DLD1 (cell line): ENCODE measurements around the gene TPI1.
"Not testable (repeated sequence)": the region's sequence is repeated elsewhere in the genome, so short reads cannot be mapped to it uniquely, and the experiment has no call there.

Source experiments
- in situ Hi-C: cut with HindIII; loops from 2 replicates; pipeline ENCODE4 v1.10.0; 2017; ENCODE audit warnings: low sequenced_read_pairs

TPI1 gene

DNA sequence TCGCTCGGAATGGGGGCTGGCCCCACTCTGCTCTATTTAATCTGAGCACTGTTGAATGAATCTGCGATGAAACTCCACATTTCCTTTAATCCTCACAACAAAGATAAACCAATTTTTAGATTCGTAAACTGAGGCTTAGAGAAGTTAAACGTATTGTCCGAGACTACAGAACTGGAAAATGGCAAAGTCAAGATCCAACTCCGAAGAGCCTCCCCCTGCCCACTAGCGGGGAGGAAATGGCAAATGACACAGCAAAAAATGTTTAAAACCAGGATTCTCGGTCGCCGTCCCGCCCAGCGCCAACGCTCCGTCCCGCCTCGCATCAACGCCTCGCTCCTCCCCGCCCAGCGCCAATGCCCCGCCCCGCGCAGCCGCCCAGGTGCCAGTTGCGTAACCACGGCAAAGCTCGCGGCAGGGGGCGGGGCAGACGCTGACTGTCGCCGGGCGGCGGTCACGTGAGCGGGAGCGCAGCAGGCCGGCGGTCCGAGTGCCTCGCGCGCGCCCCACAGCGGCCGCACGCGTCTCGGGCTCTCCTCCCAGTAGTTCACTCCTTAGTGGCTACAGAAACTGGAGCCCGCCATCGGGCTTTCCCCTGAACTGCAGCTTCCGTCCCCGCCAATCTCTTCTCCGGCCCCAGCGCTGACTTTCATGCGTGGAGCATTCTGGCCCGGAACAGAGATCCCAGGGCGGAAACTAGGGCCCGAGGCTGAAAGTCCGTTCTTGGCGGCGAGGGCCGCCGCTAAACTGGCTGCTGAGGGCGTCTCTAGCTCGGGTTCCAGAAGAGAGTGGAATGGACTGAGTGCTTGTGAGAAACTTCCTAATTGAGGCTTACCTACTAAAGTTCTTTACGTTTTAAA is 23.7 kb downstream of the TPI1 start:
- in situ Hi-C loops, result no loop called here

DNA sequence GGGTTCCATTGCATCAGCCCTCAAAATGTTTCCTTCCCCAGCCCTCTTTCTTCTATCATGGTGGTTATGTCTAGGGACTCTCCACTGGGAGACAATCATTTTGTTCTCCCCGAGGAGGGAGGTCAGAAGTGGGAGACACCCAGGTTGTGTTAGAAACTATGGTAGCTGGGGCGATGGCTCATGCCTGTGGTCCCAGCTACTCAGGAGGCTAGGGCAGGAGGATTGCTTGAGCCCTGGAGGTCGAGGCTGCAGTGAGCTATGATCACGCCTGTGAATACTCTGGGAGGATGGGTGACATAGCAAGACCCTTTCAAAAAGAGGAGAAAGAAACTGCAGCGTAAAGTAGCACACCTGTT is 24.3 kb downstream of the TPI1 start:
- in situ Hi-C loops, result no loop called here

DNA sequence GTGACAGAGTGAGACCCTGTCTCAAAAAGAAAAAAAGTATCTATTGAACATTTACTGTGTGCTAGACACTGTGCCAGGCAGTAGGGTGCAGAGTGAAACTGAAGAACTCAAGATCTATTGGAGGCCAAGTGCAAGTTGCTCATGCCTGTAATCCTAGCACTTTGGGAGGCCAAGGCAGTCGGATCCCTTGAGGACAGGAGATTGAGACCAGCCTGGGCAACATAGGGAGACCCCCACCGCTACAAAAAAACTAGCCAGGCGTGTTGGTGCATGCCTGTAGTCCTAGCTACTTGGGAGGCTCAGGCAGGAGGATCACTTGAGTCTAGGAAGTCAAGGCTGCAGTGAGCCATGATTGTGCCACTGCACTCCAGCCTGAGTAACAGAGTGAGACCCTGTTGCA is 25.4 kb downstream of the TPI1 start:
- in situ Hi-C loops, result not testable (repeated sequence)

DNA sequence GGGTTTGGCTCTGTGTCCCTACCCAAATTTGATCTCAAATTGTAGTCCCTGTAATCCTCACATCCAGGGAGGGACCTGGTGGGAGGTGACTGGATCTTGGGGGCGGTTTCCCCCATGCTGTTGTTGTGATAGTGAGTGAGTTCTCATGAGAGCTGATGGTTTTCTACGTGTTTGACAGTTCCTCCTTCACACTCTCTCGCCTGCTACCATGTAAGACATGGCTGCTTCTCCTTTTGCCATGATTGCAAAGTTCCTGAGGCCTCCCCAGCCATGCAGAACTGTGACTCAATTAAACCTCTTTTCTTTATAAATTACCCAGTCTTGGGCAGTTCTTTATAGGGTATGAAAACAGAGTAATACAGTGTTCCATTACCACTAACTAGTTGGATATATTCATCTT is 27.0 kb downstream of the TPI1 start:
- in situ Hi-C loops, result no loop called here

DNA sequence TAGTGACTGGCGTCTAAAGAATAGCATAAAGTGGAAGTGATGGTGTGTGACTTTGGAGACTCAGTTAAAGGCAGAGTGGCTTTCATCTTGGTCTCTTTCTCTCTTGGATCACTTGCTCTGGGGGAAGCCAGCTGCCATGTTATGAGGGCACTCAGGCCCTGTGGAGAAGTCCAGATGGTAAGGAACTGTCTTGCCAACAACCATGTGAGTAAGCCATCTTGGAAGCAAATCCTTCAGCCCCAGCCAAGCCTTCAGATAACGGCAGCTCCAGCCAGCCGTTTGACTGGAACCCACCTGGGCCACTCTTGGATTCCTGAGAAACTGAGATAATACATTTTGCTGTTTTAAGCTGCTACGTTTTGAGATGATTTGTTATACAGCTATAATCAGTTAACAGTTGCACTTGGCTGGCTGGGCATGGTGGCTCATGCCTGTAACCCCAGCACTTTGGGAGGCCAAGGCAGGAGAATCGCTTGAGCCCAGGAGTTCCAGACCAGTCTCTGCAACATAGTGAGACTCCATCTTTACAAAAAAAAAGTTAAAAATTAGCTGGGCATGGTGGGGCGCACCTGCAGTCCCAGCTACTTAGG is 29.6 kb downstream of the TPI1 start:
- in situ Hi-C loops, result no loop called here

DNA sequence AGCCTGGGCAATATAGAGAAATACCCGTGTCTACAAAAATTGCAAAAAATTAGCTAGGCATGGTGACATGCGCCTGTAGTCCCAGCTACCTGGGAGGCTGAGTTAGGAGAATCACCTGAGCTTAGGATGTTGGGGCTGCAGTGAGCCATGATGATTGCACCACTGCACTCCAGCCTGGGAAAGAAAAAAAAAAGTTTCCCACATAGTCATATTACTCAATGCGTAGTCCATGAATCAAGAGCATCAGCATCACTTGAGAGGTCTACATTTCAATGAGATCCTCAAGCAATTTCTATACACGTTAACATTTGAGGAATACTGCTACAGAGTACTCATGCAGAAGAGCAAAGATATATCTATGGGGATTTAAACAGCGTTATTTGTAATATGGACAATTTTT is 32.1 kb downstream of the TPI1 start:
- in situ Hi-C loops, result no loop called here

DNA sequence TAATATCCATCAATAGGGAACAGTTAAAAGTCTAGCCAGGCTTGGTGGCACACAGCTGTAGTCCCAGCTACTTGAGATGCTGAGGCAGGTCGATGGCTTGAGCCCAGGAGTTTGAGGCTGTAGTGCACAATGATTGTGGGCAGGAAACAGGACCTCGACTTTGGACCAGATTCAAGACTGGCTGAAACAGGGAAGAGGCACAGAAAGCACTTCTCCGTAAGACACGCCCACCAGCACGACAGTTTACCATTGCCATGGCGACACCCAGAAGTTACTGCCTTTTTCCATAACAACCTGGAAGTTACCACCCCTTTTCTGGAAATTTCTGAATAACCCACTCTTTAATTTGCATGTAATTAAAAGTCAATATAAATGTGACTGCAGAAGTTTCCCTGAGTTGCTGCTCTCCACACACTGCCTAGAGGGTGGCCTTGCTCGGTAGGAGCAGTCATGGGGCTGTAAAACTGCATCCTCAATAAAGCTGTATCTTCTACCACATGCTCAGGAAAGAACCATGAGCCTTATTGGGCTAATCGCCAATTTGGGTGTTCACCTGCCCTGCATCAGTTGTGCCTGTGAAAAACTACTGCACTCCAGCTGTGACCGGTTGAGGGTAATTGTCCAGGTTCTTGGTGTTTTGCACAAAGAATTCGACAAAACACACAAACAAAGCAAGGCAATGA is 32.6 kb downstream of the TPI1 start:
- in situ Hi-C loops, result no loop called here

DNA sequence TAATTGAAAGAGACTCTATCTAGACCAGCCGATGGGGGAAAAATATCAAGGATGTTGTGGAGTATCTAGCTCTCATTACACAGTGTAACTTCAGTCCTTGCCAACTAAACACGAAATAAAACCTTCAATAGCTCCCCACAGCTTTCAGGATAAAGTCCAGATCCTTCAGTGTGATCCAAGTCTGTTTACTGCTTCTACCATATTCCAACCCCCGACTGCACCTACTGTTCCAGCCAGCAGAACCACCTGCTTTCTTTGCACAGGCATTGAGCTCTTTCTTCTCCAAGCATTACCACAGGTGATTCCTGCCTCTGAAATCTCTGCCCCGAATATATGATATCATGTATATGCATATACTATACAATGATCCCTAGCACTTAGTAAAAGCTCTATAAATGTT is 35.1 kb downstream of the TPI1 start:
- in situ Hi-C loops, result no loop called here

DNA sequence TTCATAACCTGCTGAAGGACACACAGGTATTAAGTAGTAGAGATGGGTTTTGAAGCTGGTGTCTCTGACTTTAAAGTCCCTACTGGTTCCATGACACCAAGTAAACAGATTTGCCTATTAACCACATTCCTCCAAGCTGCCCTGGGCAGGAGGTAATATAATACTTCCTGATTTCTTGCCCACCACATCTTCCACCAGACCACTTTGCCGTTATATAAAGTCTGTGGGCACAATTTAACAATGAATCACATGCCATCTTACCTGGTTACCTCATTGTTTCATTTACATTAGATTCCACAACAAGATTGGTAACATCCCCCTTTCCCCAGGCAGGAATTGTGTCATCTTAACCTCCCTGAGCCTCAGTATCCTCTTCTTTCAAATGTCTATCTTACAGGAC is 36.4 kb downstream of the TPI1 start:
- in situ Hi-C loops, result no loop called here

DNA sequence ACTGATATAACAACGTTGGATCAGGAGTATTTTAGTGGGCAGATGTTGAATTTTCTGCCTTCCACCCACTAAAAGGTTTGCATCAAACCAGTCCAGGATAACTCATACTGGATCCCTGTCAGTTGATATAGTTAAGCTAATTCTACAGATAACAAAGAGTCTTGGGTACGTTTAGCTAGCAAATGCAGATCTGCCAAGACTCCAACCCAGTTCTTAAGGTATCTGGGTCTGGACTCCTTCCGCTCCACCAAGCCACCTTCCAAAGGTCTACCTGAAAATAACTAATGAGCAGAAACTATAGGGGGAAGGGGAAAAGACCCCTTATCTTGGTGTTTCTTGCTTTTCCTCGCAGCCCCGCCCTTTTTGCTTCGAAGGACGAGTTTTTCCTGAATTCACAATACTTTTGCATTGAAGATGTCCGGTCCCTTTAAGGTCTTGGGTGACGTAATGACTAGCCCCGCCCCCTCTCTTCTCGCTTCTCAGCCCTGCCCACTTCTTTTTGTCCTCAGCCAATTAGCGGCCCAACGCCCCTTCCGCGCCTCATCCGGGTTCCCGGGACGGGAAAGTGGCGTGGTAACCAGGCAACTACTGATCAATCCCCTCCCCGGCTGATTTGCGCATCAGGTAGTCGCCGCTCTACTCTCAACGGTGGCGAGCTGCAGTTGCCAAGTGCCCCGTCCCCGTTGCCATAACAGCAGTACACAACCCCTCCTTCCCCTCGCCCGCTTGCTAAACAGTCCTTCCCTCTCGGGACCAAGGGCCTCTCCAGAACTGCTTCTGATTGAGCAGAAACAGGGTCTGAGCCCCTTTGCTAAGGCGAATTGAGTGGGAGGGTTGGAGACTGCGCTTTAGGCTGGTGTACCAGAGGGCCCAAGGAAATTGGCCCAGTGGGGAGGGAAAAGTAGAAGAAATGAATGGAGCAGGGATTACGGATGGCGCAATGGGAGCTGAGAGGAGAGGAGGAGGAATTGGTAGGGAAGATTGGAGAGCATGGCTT is 37.2 kb downstream of the TPI1 start, which contains the start of gene LRRC23:
Gene LRRC23, plus strand, starts transcription at position 543 of the 997 bp plus-strand sequence. CDS start 812 bp downstream, outside the sequence.
- in situ Hi-C loops, result no loop called here

DNA sequence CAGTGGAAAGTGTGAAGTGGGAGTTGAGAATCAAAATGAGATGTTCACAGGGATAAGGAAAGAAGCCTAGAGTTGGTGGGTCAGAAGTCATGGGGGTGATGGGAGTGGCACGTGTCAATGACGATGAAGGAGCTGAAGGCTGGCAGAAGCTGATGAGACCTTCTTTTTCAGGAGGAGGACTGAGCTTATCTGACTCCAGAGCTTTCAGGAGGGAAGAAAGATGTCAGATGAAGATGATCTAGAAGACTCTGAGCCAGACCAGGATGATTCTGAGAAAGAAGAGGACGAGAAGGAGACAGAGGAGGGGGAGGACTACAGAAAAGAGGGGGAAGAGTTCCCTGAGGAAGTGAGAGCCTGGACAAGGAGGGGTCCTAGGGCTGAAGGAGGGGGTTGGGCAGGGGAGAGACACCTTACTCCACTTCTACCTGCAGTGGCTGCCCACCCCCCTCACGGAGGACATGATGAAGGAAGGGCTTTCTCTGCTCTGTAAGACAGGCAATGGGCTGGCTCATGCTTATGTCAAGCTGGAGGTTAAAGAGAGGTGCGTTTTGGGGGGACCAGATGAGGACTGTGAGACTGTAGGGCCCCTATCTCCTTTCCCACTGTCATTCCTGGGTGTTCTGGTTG is 38.2 kb downstream of the TPI1 start:
- in situ Hi-C loops, result no loop called here

DNA sequence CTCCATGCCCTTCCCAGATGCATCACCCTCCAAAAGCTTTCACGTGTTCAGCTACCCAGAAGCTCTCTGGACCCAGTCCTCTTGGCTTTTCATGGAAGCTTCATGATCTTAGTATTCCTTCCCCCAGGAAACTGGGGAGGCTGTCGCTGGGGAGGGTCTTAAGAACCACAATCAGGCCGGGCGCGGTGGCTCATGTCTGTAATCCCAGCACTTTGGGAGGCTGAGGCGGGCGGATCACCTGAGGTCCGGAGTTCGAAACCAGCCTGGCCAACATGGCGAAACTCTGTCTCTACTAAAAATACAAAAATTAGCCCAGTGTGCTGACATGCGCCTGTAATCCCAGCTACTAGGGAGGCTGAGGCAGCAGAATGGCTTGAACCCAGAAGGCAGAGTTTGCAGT is 40.8 kb downstream of the TPI1 start:
- in situ Hi-C loops, result not testable (repeated sequence)

DNA sequence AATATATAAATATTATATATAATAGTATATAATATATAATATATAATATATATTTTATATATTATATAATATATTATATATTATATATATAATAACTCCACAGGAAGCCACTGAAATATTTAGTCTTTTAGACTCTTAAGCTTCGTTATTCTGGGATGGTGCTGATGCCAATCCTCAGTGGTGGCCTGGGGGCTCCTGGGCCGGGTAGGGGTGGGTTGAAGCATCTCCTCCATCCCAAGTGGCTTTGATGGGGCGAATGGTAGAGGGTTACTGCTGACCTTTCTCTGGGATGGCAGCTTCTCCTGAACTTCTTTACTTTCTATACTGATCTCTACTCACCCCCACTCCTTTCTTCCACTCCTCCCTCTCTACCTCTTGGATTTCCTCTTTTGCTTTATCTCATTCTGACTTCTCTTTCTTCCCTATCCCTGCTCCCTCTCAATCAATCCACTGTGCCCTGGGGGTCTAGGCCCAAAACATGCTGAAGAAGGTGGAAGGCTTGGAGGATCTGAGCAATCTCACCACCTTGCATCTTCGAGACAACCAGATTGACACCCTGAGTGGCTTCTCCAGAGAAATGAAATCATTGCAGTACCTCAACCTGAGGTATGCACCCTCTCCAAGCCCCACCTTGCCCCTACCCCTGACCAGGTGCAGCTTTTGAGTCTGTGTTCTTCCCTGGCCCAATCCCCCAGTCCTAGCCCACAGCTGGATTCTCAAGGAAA is 42.3 kb downstream of the TPI1 start:
- in situ Hi-C loops, result no loop called here

DNA sequence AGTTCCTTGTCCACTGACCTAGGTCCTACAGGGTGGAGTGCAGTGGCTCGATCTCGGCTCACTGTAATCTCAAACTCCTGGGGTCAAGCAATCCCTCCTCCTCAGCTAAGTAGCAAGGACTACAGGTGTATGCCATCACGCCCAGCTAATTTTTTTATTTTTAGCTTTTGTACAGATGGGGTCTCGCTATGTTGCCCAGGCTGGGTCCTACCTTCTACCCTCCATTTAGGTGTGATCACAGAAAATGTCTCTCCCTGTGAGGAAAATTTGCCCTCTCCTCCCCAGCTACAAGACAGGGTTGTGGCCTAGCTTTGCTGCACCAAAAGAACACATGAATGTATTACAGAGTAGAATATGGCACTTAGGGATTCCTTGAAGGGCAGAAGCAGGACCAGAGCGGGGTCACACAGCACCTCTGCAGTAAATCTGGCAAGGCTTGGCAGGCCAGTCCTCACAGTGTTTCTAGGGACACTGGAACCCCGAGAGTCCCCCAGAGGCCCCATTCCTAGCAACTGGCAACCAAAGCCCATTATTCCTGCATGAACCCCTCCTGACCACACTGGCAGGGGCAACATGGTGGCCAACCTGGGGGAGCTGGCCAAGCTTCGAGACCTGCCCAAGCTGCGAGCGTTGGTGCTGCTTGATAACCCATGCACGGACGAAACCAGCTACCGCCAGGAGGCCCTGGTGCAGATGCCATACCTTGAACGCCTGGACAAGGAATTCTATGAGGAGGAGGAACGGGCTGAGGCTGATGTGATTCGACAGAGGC is 45.0 kb downstream of the TPI1 start:
- in situ Hi-C loops, result no loop called here

DNA sequence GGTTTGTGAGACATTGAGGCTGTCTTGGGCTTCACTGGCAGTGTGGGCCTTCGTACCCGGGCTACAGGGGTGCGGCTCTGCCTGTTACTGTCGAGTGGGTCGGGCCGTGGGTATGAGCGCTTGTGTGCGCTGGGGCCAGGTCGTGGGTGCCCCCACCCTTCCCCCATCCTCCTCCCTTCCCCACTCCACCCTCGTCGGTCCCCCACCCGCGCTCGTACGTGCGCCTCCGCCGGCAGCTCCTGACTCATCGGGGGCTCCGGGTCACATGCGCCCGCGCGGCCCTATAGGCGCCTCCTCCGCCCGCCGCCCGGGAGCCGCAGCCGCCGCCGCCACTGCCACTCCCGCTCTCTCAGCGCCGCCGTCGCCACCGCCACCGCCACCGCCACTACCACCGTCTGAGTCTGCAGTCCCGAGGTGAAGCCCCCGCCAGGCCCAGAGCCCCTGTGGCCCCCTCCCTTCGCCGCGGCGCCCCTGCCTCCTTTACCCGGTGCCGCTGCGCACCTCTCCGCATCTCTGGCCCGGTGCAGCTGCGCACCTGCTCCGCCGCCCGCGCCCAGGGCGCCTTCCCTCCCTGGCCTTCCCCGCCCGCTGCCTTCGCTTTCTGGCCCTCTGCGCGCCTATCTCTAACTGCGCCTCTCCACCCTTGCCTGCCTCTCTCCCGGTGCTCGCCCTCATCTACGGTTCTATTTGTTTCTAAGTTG is 47.1 kb downstream of the TPI1 start, which contains the start of gene ENO2:
Gene ENO2, plus strand, starts transcription at position 335 of the 701 bp plus-strand sequence. CDS start 1,253 bp downstream, outside the sequence.
- in situ Hi-C loops, result no loop called here

DNA sequence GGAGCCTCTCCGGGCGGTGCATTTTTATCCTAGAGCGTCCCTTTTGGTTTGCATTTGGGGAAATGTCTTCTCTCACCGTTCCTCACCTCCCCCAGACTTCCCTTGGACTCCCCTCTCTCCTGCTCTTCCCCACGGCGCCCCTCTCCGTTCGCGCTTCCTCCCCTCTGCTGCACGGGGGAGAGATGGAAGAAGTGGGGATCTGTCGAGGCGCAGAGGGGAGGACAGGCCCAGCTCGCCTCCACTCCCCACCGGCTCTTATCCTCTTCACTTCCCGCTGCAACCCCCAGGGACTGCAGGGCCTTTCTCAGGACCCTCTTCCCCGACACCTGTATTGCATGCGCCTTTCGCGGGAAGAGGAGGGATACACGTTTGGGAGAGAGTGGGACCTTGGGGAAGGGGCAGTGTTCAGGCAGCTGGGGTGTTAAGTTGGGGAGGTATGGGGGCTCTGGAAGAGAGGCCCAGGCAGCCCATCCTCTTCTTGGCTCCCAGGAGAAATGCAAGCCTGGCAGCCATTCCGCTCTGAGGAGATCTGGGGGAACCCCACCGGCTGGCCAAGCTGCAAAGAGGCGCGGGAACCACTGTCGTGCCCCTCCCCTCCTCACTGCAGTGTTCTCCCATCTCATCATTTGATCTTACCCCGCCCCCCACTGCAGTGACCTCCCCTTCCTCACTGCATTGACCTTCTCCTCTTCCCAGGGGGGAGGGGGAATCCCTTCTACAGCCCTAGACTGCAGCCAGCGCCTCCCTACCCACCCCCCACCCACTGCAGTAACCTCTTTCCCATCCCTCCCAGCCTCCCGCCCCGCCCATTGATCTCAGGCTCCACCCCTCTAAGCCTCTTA is 47.8 kb downstream of the TPI1 start:
- in situ Hi-C loops, result no loop called here

DNA sequence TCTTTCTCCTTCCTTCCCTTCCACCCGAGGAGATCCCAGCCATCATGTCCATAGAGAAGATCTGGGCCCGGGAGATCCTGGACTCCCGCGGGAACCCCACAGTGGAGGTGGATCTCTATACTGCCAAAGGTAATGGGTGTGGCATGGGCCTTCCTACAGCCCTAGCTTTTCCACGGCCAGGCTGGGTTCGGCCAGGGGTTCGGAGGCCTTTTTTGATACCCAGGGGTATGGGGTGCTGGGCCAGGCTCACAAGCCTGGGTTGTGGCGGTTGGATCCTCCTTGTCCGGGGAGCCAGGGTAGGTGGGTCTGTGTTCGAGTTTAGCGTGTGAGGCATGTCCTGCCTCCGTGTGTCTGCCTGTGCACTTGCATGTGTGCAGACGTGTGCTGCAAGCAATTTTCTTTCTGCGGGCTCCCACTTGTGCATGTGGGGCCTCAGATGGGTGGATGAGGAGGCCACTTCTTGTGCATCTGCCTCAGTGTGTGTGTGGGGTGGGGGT is 48.5 kb downstream of the TPI1 start:
- in situ Hi-C loops, result no loop called here
